EH (cell line): ENCODE measurements around the gene SNX14.

ENCODE experiments used
- DNase-seq: peaks from one replicate; pipeline ENCODE4 v3.0.0-alpha.2; 2015; ENCODE audit warnings: low read depth

SNX14 gene

DNA sequence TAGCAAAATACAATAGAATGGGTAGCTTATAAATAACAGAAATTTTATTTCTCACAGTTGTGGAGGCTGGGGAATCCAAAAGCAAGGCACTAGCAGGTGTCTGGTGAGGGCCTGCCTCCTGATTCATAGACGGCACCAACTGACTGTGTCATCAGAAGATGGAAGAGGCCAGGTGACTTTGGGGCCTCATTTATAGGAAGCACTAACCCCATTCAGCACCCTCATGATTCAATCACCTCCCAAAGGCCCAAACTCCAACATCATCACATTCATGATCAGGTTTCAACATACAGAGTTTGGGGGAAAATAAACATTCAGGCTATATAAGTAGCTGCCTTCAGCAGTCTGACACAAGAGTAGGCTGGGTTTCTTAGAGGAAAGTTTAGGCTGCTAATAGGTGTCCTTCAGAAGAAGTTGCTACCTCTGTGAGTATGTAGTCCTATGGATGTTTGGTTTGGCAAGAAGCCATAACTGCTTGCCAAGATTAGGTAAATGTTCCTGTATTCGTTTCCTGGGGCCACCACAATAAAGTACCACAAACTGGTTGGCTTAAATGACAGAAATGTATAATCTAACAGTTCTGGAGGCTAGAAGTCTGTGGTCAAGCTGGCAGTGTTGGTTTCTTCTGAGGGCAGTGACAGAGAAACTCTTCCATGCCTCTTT, 94.9 kb downstream of the SNX14 start:
- peak; percentile 18 for DNase-seq

DNA sequence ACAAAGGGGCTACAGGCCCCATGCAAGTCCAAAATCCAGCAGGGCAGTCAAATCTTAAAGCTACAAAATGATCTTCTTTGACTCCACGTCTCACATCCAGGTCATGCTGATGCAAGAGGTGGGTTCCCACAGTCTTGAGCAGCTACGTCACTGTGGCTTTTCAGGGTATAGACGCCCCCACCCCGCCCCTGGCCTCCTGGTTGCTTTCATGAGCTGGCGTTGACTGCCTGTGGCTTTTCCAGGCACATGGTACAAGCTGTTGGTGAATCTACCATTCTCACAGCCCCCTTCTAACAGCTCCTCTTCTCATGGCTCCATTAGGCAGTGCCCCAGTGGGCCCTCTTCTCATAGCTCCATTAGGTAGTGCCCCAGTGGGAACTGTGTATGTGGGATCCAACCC, 96.8 kb downstream of the SNX14 start:
- DNase-seq, result no peak

DNA sequence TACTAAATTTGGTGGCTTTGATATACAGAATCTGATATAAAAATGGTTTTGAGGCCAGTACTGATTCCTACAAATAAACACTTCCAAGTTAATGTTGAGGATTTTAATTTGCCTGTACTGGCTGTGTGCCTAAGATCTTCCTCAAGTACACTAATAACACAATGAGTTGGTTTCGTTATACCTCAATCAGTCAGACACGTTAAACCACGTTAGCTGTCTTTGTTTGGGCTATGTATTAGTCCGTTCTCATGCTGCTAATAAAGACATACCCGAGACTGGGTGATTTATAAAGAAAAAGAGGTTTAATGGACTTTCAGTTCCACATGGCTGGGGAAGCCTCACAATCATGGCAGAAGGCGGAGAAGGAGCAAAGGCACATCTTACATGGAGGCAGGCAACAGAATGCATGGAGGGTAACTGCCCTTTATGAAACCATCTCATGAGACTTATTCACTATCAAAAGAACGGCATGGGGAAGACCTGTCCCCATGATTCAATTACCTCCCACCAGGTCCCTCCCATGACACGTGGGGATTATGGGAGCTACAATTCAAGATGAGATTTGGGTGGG, 97.6 kb downstream of the SNX14 start:
- DNase-seq, result no peak

DNA sequence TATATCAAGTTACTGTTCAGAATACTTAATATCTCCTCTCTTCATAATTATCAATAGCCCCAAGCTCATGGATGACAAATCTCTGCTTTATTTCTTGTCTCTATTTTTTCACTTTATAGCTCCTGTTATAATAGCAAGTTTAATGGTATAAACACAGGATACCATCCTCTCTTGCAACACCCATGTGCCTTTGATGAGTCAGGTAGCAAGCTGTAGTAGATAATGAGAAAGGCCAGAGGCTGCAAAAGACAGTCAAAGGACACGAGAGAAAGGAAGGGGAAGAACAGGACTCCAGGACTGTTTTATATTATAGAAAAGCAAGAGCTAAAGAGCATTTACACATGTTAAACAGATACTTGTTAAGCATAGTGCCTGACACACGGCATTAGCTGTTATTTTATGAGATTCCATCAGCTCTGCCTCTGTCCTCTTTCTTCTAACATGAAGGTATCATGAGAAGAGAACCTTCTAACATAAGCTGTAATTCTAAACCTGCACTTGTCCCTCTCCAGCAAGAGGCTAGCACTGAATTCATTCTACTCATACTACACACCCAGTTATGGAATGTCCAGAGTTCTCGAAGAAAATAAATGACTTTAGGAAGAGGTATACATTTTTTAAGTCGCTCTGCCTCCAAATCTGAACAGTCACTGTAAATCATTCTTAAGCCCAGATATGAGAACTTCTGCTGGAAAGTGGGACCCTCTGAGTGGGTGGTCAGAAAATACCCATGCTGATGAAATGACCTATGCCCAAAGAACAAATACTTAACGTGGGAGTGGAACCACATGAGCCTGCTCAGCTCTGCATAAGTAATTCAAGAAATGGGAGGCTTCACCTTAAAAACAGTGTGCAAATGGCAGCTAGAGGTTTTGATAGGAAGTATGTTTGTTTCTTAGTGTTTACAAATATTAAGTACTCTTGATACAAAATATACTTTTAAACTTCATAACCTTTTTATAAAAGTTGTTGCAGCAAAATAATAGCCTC, 98.8 kb downstream of the SNX14 start:
- peak; percentile 46 for DNase-seq

DNA sequence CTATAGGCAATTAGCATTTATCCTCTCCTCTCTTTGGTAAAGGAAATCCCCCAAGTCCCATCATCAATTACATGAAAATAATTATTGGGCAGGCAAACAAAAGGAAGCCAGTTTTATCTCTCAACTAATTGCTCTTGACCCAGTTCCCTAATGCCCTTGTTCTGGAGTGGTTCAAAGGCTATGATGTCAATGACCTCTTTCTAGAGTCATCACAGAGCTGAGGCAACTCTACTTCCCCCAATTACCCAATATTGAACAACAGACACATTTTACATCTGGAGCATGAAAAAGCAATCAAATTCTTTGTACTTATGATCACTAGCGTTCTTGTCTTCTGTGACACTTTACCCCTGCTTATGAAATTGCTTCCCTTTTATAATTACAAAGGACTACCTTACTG, 100.3 kb downstream of the SNX14 start:
- DNase-seq, result no peak

DNA sequence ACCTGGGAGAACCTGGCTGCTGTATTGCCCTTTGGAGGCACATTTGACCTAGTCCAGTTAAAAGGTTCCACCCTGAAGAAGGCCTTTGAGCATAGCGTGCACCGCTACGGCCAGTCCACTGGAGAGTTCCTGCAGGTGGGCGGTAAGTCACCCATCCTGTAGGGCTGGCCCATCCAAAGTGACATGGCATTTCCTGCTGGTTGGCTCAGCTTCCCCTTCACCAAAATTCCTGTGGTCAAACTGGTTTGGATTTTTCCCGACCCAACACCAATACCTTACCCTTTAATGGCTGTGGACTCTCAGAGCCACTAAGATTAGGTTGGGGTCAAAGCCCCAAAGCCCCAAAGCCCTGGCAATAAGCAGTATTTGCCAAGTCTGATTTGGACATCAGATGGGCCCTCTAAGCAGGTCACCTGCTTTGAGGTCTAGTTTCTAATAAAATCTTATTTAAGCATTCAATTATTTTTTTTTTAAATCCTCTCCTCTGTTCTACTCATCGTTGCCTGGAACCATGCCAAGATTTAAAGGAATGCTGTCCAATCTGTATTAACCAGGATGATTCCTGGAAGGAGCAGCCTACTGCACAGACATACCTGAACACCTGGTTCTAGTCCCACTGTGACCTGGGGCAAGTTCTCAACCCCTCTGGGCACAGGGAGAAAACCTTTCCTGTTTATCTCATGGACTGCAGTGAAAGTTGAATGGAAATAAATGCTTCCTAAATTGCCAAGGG, 103.0 kb downstream of the SNX14 start:
- DNase-seq, result peak; percentile 59

DNA sequence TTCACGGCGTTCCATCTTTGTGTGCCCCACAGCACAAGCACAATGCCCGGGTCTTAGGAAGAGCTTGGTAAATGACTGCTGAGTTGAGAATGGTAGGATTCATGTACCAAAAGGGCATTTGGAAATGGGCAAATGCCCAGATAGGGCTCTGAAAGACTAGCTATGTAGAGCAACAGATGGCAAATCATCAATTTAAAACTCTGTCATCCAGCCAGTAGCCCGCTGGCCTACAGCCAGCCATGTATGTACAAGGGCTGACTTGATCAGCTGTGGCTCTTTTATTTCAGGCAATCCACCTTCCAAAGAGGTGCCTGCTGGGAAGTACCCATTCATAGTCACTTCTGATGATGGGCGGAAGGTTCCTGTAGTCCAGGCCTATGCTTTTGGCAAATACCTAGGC, 108.7 kb downstream of the SNX14 start:
- DNase-seq, result no peak

DNA sequence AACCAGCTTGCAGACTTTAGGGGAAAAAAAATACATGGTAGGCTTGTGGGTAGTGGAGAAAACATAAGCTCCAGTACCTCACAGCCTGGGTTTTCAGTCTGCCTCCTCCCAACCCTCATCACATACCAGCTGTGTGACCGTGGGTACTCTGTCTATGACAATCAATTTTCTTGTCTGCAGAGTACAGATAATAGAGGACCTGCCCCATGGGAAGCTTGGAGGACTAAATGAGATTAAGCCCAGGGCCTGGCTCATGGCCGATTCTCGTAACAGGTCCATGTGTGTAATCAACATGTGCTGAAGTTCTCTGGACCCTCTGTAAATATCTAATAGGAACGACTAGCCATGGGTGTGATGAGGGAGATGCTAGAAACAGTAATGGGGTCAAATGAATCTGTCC, 109.8 kb downstream of the SNX14 start:
- no peak for DNase-seq

DNA sequence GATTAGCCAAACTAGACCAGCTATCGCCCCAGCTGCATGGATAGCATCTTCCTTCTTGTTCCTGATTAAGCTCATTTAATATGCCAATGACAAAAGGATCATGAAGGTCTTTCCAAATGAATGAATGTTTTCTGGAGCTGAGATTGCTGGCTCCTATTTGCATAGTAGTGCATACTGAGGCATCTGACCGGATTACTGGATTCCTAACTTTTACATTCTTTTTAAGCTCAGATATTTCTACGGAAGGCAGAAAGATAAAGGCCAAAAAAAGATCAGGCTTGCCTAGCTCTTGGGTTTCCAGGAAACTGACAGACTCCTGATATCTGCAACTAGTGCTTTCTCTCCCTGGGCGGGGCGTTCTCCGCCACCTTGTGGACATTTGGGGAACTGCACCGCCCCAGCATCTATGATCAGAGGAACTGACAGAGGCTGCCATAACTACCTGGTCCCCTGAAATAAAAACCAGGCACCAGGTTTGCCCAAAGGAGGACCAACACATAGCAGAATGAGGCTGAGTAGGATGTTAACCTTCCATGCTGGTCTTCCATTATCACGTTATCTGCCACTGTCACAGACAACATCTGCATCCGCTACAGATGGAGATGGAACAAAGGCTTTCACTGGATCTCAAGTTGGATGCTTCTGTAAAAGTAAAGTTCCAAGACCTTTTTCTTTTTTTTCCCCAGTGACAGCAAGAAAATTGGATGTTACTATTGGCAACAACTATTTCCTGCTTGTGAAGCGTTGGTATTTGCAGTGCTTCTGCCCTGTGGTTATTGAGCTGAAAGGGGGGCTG, 110.6 kb downstream of the SNX14 start:
- DNase-seq, result peak; percentile 80

DNA sequence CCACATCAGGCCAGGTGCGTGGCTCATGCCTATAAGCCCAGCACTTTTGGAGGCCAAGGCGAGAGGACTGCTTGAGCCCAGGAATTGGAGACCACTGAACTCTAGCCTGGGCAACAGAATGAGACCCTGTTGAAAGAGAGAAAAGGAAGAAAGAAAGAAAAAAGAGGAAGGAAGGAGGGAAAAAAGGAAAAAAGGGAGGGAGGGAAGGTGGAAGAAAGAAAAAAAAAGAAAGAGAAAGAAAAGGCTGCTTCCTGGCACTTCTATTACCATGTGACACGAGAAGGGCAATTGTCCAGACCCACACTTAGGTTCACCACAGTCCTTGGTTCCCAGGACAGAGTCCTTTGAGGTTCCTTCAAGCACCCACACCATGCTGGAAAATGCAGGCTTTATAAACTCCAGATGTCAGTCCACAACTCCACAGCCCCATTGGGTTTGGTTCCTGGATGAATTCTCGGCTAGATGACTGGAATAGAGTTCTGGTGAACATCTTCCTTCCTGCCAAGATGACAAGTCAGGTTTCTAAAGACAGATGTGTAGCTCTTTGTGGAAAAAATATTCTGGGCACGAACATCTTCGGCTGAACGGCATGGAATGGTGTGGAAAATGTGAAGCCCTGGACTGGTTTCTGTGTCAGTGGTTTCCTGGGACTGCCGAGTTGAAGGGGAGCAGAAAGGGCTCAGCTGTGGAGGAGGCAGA, 111.3 kb downstream of the SNX14 start:
- DNase-seq, result peak; percentile 69

DNA sequence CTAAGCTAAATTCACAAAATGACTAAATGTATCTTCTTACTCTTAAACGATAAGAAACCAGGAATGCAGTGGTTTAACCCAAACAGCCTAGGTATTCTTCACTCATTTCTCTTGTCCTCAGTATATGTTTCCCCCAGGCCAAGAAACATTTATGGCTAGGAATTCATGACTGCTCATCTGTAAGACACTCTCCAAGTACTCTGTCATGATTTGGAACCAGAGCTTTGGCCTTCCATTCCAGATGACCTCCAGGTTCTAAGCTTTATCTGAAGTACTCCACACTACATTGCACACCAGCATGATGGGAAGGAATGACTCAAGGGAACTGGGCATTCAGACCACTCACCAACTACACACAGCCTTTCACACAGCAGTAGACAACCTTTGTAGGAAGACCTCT, 114.5 kb downstream of the SNX14 start:
- DNase-seq, result peak; percentile 78

DNA sequence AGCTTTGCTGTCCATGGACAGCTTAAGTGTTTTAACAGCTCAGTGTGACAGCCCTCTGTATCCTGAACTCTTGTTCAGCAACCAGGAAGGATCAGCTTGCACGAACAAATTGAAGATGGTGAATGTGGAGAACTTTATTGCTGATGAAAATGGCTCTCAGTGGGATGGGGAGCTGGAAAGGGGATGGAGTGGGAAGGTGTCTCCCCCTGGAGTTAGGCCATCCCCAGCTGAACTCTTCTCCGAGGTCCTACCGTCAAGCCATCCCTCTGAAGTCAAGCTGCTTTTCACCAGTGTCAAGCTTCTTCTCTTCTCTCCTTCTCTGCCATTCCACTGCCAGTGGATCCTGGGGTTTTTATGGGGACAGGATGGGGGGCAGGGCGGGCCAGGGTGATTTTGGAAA, 117.1 kb downstream of the SNX14 start:
- no peak for DNase-seq

DNA sequence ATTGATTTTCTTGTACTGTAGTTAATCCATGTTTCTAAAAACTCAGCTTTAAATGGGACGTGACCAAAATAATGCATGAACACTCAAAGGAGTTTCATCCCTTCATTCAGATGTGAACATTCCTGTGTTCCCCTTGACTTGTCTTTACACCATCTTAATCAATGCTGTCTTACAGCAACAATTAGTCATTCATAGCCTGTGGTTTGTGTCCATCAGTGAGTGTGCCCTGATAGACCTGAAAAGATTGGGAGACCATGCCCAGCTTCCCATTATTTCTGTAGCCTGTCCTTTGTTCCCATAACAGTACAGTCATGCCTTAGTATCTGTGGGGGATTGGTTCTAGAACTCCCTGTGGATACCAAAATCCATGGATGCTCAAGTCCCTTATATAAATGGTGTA, 119.9 kb downstream of the SNX14 start:
- peak; percentile 48 for DNase-seq

DNA sequence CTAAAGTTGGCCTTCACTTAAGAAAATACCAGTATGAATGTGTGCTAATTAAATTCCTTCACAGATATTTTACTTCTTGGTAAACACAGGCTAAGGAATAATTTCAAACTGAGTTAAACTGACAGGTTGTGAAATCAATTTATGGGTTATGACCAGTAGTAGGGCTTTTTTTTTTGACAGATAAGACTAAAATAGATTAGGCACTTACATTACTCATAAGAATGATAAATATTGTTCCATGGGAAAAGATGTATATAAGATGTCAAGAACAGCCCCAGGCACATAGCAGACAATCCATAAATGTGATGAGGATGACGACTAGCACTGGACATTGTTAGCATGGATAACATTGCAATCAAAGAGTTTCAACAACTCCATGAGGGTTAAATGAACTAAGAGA, 120.9 kb downstream of the SNX14 start:
- peak; percentile 95 for DNase-seq

DNA sequence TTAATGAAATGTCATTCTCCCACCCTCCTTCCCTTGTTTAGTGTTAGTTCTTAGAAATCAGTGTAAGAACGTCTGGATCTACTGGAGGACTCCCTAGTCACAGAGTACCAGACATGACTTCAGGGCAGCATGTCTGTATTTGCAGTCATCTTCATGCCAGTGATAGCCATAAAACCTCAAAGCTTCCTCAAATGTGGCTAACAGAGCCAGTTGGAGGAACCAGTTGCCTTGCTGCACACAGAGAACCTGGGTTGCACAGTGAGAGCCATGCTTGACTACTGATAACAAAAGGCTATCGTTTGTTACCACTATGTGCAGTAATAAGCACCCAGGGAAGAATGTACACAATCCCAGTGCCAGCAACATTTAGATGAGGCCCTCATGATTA, 123.6 kb downstream of the SNX14 start:
- DNase-seq, result peak; percentile 76

DNA sequence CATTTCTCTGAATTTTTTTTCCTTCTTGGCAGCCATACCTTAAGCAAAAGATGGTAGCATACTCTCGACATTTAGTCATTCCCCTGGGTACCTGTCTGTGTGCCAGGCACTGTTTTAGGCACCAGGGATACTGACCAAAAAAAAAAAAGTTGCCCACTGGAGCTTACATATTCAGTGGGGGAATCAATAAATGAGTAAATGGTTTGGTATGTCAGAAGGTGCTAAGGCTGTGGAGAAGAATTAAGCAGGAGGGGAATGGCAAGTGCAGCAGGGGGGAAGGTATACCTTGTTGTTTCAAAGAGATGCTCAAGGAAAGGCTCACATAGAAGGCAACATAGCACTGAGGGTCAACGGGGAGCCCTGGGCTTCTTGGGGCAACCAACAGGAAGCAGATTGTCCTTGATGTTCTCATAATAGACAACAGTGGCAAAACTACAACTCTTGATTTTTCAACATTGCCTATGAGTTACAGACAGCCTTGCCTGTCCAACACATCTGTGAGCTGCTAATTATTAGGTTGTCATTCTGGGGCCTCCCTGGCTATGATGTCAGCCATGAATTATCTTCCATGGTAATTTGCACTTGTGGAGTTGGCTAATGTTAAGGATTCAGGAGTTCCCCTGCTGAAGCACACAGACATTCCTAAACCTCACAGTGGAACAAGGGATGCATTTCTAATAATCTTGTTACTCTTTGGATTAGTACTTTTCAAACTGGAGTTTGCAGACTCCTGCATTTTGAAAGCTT, 124.2 kb downstream of the SNX14 start:
- peak; percentile 59 for DNase-seq

DNA sequence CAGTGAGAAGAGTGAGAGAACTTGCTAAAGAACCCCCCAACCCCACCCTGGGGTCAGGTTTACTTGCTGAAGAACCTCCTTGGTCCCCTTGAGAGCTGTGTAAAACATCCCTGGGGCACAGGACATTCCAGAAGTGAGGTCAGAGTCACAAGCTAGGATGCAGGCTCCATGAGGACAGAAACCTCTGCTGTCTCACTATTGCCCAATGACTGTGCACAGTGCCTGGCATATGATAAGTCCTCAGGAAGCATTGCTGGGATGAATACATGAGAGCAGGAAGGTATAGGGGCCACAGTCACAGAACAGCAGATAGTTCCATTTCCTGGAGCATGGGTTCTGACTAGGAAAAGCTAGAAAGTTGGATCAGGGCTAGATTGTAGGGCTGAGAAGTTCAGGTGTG, 125.3 kb downstream of the SNX14 start:
- DNase-seq, result peak; percentile 77

DNA sequence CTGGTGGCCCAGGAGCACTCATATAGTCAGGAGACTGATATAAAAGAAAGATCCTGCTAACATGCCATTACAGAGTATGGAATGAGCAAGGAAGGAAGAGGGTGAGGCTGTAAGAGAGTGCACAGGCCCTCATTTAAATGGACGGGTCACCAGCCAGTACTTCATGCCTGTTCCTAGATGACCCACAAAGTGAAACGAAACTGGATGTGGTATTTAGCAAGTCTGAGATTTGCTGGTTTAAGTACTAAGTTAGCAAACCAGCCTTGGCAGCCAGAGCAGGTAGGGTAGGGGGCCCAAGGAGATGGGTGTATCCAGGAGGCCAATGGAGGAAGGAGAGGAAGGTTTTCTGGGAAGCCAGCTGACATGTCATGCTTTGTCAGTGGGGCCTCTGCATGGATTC, 127.9 kb downstream of the SNX14 start:
- peak; percentile 30 for DNase-seq

DNA sequence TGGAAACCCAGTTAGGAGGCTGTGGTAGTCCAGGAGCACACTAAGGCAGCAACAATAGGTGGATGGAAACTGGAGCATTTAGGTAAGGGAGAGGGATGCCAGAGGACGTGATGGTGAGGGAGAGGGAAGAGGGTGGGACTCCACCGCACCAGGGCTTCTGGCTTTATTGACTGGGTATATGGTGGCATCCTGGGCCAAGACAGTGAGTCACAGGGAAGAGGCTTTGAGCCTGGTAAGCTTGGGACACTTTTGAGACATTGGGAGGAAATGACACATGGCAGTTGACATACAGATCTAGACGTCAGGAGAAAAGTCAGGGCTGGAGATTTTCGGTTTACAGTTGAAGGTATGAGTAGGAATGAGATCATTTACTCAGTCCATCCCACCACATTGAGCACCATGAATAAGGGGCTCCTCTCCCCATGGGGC, 128.9 kb downstream of the SNX14 start:
- DNase-seq, result peak; percentile 96

DNA sequence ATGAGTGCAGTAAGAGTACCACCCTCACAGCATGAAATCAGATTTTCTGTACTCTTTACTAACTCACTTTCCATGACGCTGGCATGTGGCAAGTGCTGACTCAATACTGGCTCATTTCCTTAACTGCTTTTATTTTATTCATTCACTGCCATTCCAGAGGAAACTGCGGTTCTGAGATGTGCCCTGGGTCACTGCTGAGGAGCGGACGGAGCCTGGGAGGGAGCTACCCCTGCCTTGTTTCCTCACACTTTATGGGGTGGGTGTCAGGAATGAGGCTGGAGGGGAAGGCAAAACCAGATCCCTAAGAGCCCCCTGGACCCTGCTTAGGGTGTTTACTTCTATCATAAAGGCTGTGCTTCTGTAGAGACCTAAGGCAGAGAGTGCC, 129.4 kb downstream of the SNX14 start:
- peak; percentile 98 for DNase-seq
